Lower leg skin (tissue), 4 donors: ENCODE results near the gene STK24. TPM values are rescaled to one million over a fixed set of nuclear protein-coding genes. Genes with fewer than 3 reads are reported as not detected.

ENCODE experiments used
- DNase-seq, 2 donors: peaks; one replicate each; pipeline ENCODE4 v3.0.0-alpha.2; 2019; ENCODE audit warnings: low spot score in 2 of 2
- H3K4me3 ChIP-seq: fragments of 200-600 bp; sonication (generic); 2 replicates; pipeline ENCODE4 v1.5.1; 2017; ENCODE audit warnings: mild to moderate bottlenecking, low read depth; ENCODE audit not compliant: poor library complexity, severe bottlenecking
- CTCF ChIP-seq, 3 donors: fragments of 450-650 bp; IDR thresholded peaks; one replicate each; pipeline ENCODE4 v1.5.1; 2016; ENCODE audit warnings: antibody characterized with exemption in 3 of 3, mild to moderate bottlenecking in 3 of 3, moderate library complexity in 2 of 3
- POLR2A ChIP-seq, 2 donors: fragments of 450-650 bp; IDR thresholded peaks; one replicate each; pipeline ENCODE4 v1.6.1; 2016 to 2017; ENCODE audit warnings: antibody characterized with exemption in 2 of 2, mild to moderate bottlenecking in 1 of 2, moderate library complexity in 1 of 2
- WGBS, 2 donors: methylation state at CpG; one replicate each; pipeline ENCODE4 v1.1.5; 2018; 5-methylcytosine and 5-hydroxymethylcytosine counted together
- intact Hi-C: fragments of 100-400 bp; cut with DNase I; formaldehyde crosslinking; loops from one replicate; pipeline ENCODE4 v1.15.0; 2023; ENCODE audit warnings: low total_unique reads
- total RNA-seq, 4 donors: library from RNA; depleted of rRNA; stranded (reverse); fragments of >200 nt; gene quantifications; one replicate each; pipeline ENCODE4 v1.1.0, GENCODE V29; 2016

Gene STK24
- total RNA-seq, 4 donors from 2014 or later: 212 to 281 (median 266) TPM

DNA sequence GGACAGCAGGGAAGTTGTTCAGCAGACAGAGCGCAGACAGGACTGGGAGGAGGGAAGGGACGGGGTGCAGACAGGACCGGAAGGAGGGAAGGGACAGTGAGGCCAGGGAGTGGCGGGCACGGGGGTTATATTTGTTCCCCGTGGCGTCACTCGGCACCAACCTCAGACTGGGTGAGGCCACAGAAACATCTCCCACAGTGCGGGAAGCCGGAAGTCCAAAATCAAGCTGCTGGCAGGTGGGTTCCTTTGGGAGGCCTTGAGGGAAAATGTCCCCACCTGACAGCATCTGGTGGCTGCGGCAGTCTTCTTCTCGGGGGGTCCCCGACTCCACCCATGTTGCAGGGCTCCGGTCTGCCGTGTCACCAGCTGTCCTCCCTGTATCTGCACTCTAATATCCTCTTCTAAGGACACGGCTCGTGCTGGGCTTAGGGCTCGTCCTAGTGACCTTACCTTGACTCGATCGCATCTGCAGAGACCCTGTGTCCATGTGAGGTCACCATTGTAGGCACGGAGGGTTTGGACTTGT lies 133.0 kb downstream of the STK24 start:
- TF ChIP-seq POLR2A (IDR thresholded peaks at IDR 0.05) (no peak), CTCF (IDR thresholded peaks at IDR 0.05) (no peak)
- DNase-seq: no peak
- 85 to 86% methylated on average over 21 of the region's 21 CpGs for WGBS, 2 donors
- no peak overlapping the region for H3K4me3 ChIP-seq
- intact Hi-C loops: no loop called here

DNA sequence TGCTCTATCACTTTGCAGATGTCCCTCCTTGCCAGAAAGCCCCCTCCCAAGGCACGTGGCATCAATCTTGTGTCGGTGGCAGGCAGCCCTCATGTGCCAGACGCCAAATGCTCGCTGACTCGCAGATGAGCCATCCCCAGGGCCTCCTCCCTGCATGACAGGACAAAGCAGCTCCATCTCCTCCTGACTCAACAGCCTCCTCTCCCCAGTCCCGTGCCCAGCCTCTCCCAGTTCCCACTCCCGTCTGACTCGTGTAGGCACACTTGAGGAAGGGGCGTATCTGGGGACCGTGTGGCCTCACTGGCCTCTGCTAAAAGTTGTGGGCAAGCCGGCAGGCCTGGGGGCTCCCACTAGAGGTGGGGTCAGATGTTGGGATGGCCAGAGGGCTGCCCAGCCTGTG lies 133.6 kb downstream of the STK24 start:
- intact Hi-C loops: no loop called here
- peak in 1 of 2 donors; percentile 94 for DNase-seq
- WGBS, 2 donors: 19 to 27% methylated on average over 11 of the region's 11 CpGs
- TF ChIP-seq POLR2A (IDR thresholded peaks at IDR 0.05): no peak
- no peak for TF ChIP-seq CTCF (IDR thresholded peaks at IDR 0.05)
- H3K4me3 ChIP-seq: no peak overlapping the region

DNA sequence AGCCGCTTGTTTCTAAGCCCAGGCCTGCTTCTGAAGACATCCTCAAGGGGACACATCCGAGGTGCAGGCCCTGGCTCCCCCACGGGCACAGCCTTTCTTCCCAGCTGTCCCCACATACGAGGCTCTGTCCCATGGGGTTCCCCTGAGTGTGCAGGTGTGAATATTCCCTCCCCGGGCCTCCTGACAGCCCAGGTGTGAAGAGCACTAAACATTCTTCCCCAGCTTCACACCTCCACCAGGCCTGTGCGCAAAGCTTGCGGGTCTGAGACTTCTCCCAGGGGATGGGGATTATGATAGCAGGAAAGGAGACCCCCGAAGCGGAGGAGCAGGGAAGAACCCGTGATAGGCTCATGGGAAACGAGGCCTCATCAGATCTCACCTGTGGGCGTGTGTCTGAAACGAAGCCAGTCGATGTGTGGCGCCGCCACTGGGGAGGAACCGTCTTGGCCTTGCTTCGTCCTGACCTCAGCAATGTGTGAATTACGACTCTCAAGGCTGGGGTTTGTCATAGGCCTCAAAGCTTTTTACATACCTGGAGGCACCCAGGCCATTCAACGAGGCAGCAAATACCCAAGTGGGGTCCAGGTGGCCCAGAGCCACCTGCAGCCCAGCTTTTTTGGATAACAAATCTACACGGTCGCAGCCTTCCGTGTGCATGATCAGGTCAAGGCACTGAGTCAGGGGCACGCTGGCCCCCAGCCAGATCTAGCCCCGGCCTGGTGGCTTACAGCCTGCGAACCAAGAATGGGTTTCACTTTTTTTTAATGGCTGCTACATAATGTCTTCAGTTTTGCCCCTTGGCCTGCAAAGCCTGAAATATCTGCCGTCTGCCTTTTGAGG lies 134.3 kb downstream of the STK24 start:
- intact Hi-C loops: no loop called here
- DNase-seq: no peak
- no peak overlapping the region for H3K4me3 ChIP-seq
- no peak for TF ChIP-seq POLR2A (IDR thresholded peaks at IDR 0.05)
- no peak for TF ChIP-seq CTCF (IDR thresholded peaks at IDR 0.05)
- 79 to 82% methylated on average over 27 of the region's 27 CpGs for WGBS, 2 donors

DNA sequence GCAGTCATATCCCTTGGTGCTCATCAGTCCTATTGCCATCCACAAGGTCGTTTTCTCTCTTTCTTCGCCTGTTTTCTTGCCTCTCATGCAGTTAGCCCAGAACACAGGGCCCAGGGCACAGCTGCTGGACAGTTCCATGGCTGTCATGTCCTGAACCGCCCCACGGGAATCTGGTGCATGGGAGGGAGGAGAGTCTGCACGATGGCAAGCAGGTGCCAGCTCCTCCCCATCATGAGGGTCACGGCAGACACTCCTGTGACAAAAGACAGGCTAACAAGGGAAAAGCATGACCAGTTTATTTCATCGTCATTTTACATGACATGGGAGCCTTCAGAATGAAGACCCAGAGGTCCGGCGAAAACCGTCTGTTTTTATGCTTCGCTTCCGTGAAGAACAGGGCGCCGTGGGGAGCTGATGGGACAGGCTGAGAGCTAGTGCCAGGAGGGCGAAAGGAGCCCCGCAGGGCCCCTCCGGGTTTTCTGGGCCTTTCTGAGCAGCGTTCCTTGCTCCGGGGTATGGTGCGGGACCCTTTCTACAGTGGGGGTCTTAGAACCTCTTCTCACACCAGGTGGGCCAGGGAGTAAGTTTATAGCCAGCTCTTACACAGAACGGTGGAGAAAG lies 135.7 kb downstream of the STK24 start:
- intact Hi-C loops: no loop called here

GRCh38 chr13:98440390-98441055 lies 136.4 kb downstream of the STK24 start:
- no peak overlapping the region for H3K4me3 ChIP-seq
- intact Hi-C loops: no loop called here
- no peak for DNase-seq
- TF ChIP-seq POLR2A (IDR thresholded peaks at IDR 0.05): no peak
- TF ChIP-seq CTCF (IDR thresholded peaks at IDR 0.05): no peak
- 95 to 98% methylated on average over 11 to 24 of the region's 25 CpGs for WGBS, 2 donors

More for the DNA sequence above, 135.7 kb downstream of the STK24 start:
- WGBS, 2 donors: 86 to 87% methylated on average over 21 of the region's 21 CpGs
- TF ChIP-seq CTCF (IDR thresholded peaks at IDR 0.05) (no peak), POLR2A (IDR thresholded peaks at IDR 0.05) (no peak)
- no peak for DNase-seq
- H3K4me3 ChIP-seq: no peak overlapping the region
